Esophagus squamous epithelium (tissue), 5 donors: ENCODE data around the gene TRAPPC4. TPM values are rescaled to one million over a fixed set of nuclear protein-coding genes. Genes with fewer than 3 reads are reported as not detected.

Experiments
- DNase-seq: peaks from one replicate; lab custom pipeline; 2025; lab: John Stamatoyannopoulos, UW
- H3K27ac ChIP-seq, 4 donors: fragments of 200-600 bp; sonication (generic); one replicate each; pipeline ENCODE4 v1.5.1; 2016 to 2019; ENCODE audit warnings: mild to moderate bottlenecking in 1 of 4
- H3K27me3 ChIP-seq, 4 donors: fragments of 200-600 bp; sonication (generic); 1 replicate in 3 of 4; 2 replicates in 1 of 4; pipeline versions ENCODE4 v1.5.1 to v1.6.0; 2017 to 2021; ENCODE audit warnings: antibody characterized with exemption in 1 of 4
- H3K36me3 ChIP-seq, 3 donors: fragments of 200-600 bp; sonication (generic); one replicate each; pipeline ENCODE4 v1.5.1; 2016 to 2019
- H3K4me1 ChIP-seq, 3 donors: fragments of 200-600 bp; sonication (generic); one replicate each; pipeline ENCODE4 v1.5.1; 2017 to 2019
- H3K4me3 ChIP-seq, 4 donors: fragments of 200-600 bp; sonication (generic); 1 replicate in 3 of 4; 2 replicates in 1 of 4; pipeline ENCODE4 v1.5.1; 2016 to 2019; ENCODE audit warnings: mild to moderate bottlenecking in 2 of 4, moderate library complexity in 1 of 4
- H3K9me3 ChIP-seq, 3 donors: fragments of 200-600 bp; sonication (generic); one replicate each; pipeline ENCODE4 v1.5.1; 2016 to 2019
- CTCF ChIP-seq, 6 experiments: fragments of 450-650 bp in 4 of 6; fragments of 200-600 bp in 2 of 6; sonication (generic) in 2 of 6; IDR thresholded peaks; one replicate each; pipeline ENCODE4 v1.5.1; 2016 to 2019; ENCODE audit warnings: antibody characterized with exemption in 6 of 6, mild to moderate bottlenecking in 4 of 6, moderate library complexity in 4 of 6
- POLR2A ChIP-seq, 4 donors: fragments of 450-650 bp; IDR thresholded peaks; one replicate each; pipeline ENCODE4 v1.6.1; 2017; ENCODE audit warnings: antibody characterized with exemption in 4 of 4, mild to moderate bottlenecking in 4 of 4, moderate library complexity in 3 of 4
- WGBS, 2 donors: methylation state at CpG; one replicate each; pipeline ENCODE4 v1.1.5; 2018; 5-methylcytosine and 5-hydroxymethylcytosine counted together
- intact Hi-C: fragments of 100-400 bp; cut with DNase I; formaldehyde crosslinking; loops from one replicate; pipeline ENCODE4 v1.15.0; 2022
- total RNA-seq, 4 donors: library from RNA; depleted of rRNA; stranded (reverse); fragments of >200 nt; gene quantifications; one replicate each; pipeline ENCODE4 v1.1.0, GENCODE V29; 2016
- donor health status: DM: yes; HTN: yes; CAD: no.

The TRAPPC4 gene
- total RNA-seq, 4 donors from 2014 or later = 26.5 to 44.4 (median 41.2) TPM

DNA sequence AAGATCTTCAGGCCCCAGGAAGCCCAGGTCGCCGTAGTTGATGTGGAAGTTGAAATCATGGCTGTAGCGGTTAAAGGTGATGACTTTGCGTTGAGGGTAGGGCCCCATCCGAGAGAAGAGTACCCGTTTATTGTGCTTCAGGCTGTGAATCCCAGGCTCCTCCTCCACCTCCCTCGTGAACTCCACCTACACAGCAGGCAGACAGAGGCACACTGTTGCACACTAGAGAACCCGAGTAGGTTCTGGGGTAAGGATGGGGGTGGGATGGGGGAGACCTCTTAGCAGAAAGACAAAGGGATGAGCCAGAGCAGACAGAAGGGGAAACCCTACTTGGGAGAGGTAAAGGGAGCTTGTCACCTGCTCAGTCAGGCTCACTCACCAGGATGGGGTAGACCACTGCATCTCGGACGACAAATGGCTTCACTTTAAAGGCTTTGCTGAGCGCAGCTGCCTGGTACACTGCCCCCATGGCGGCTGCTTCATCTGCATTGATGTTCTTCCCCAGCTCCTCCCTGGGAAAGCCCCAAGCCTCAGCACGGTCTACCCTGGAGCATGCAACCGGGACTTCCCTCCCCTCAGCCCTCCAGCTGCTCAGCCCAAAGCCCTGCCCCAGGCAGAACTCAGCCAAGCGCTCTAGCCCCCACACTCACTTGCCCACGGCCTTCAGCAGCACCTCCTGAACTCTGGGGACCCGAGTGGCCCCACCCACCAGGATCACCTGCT, 33.0 kb downstream of the TRAPPC4 start:
- Histone ChIP-seq H3K27me3 (no peaks in the 10 kb centered on the region), H3K9me3 (no peaks in the 10 kb centered on the region), H3K4me3 (no peak overlapping the region), H3K4me1 (peaks cover 9 to 21% (median 12%) of the 10 kb centered on the region in 3 donors), H3K36me3 (peaks cover 50 to 89% (median 56%) of the 10 kb centered on the region in 3 donors), H3K27ac (no peak overlapping the region)
- intact Hi-C loops = no loop called here
- no peak for TF ChIP-seq CTCF (IDR thresholded peaks at IDR 0.05)
- no peak for TF ChIP-seq POLR2A (IDR thresholded peaks at IDR 0.05)
- WGBS, 2 donors = 63 to 75% methylated on average over 14 of the region's 17 CpGs
- DNase-seq = no peak

GRCh38 chr11:119052163-119052814, 33.7 kb downstream of the TRAPPC4 start:
- Histone ChIP-seq H3K9me3 (no peaks in the 10 kb centered on the region), H3K36me3 (peaks cover 44 to 82% (median 51%) of the 10 kb centered on the region in 3 donors), H3K27me3 (no peaks in the 10 kb centered on the region), H3K4me1 (peaks cover 9 to 21% (median 12%) of the 10 kb centered on the region in 3 donors), H3K27ac (no peak overlapping the region), H3K4me3 (no peak overlapping the region)
- TF ChIP-seq POLR2A (IDR thresholded peaks at IDR 0.05) (no peak), CTCF (IDR thresholded peaks at IDR 0.05) (no peak)
- WGBS, 2 donors = 70 to 79% methylated on average over 11 to 23 of the region's 23 CpGs
- no peak for DNase-seq
- intact Hi-C loops = no loop called here

DNA sequence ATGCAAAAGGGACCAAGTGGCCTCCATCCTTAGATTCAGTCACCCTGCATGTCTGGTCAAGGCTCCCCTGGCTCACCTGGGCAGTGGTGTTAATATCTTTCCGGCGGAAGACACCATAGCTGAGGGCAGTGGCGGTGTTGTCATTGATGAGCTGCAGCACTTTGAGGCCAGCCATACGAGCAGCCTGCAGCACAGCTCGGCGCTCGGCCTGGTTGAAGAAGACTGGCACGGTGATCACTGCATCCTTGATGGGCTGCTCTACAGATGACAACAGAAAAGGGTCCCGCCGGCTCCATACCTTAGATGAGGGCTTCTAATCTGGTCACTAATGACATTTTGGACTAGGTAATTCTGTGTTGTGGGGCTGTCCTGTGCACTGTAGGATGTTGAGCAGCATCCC, 35.9 kb downstream of the TRAPPC4 start:
- no peak overlapping the region for H3K27ac ChIP-seq

DNA sequence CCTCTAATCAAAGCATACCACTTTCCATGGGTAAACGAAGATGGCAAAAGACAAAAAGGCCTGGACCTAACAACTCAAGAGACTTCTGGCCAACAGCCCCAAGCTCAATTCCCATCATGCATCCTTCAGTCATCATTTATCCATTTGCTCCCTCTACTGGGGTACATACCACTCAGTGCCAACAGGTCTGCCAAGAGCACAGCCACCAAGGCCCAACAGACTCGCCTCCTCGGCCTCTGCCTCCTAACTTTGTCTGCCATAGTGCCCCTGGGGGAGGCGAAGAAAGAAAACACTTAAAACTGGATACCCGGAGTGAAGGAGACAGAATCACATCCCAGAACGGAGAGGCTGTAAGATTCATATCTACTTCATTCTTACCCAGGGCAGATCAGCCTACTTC, 37.3 kb downstream of the TRAPPC4 start:
- H3K27ac ChIP-seq = peak overlapping the region in 3 of 4 donors; percentile 87 to 94 (median 94)
- 37 to 46% methylated on average over 4 to 6 of the region's 6 CpGs for WGBS, 2 donors
- peak overlapping the region; percentile 61 to 99 (median 96) for H3K4me3 ChIP-seq

More for the DNA sequence above, 35.9 kb downstream of the TRAPPC4 start:
- 100% methylated on average over 6 of the region's 10 CpGs; no CpG with 5 or more reads in 1 of the 2 donors for WGBS, 2 donors
- no peaks in the 10 kb centered on the region for H3K27me3 ChIP-seq
- intact Hi-C loops = no loop called here
- peaks cover 26 to 60% (median 30%) of the 10 kb centered on the region in 3 donors for H3K36me3 ChIP-seq
- H3K4me3 ChIP-seq = no peak overlapping the region
- DNase-seq = no peak
- H3K4me1 ChIP-seq = peaks cover 9 to 32% (median 19%) of the 10 kb centered on the region in 3 donors
- H3K9me3 ChIP-seq = no peaks in the 10 kb centered on the region
- TF ChIP-seq CTCF (IDR thresholded peaks at IDR 0.05) (no peak), POLR2A (IDR thresholded peaks at IDR 0.05) (no peak)

More for the DNA sequence above, 37.3 kb downstream of the TRAPPC4 start:
- intact Hi-C loops = no loop called here
- Histone ChIP-seq H3K36me3 (peaks cover 23 to 46% (median 26%) of the 10 kb centered on the region in 3 donors), H3K27me3 (no peaks in the 10 kb centered on the region), H3K4me1 (peaks cover 9 to 32% (median 19%) of the 10 kb centered on the region in 3 donors), H3K9me3 (no peaks in the 10 kb centered on the region)
- DNase-seq = no peak
- no peak for TF ChIP-seq CTCF (IDR thresholded peaks at IDR 0.05)
- TF ChIP-seq POLR2A (IDR thresholded peaks at IDR 0.05) = no peak
